ENCODE results near the gene ZMYM5. TPM values are rescaled to one million over a fixed set of nuclear protein-coding genes. Genes with fewer than 3 reads are reported as not detected.
A peak's percentile ranks its signal among the peaks of the same experiment; 100 is the strongest.
"Not testable (repeated sequence)": the region's sequence is repeated elsewhere in the genome, so short reads cannot be mapped to it uniquely, and the experiment has no call there.

The ZMYM5 gene
- total RNA-seq, 1 experiment from 2014 or later: 12.6 TPM

DNA sequence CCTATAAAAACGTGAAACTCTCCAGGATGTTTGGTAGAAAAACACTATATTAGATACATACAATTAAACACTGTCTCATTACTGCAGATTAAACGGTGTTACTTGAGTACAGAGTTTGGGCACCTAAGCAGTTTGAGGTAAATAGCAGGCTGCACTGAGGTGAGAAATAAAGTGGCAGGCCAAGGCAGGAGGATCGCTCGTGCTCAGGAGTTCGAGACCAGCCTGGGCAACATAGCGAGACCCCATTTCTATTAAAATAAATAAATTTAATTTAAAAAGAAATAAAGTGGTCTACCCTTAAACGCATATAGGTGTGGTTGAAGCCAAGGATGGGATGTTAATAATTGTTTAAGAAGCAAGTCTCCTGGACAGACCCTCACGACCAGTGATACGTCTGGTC, 81.9 kb downstream of the ZMYM5 start:
- Histone ChIP-seq H3K9ac (ENCODE audit: extremely low read depth, insufficient read length, low read length) (peak overlapping the region; percentile 95), H3K79me2 (ENCODE audit: insufficient read depth, low read length) (peaks cover 26% of the 10 kb centered on the region; the same call in 1 of the 2 replicates), H3K18ac (ENCODE audit: insufficient read length, low read depth, low read length) (peak overlapping the region; percentile 85), H3K4me2 (ENCODE audit: insufficient read depth, insufficient read length, low read length) (peak overlapping the region; percentile 93), H2BK12ac (ENCODE audit: insufficient read length, low read depth, low read length) (no peak overlapping the region), H3K56ac (ENCODE audit: insufficient read length, low read depth, low read length) (no peak overlapping the region), H3K27me3 (ENCODE audit: insufficient read depth, low read length) (no peaks in the 10 kb centered on the region), H2BK15ac (ENCODE audit: low read depth, low read length) (no peak overlapping the region), H3K79me1 (ENCODE audit: insufficient read depth, low read depth, low read length, poor library complexity, severe bottlenecking) (no peaks in the 10 kb centered on the region), H3K23me2 (ENCODE audit: insufficient read length, low read depth, low read length, poor library complexity, severe bottlenecking) (peaks cover 7% of the 10 kb centered on the region), H4K20me1 (ENCODE audit: control insufficient read depth, insufficient read depth, insufficient read length) (peaks cover 2% of the 10 kb centered on the region), H2BK20ac (ENCODE audit: low read depth, low read length, poor library complexity, severe bottlenecking) (no peak overlapping the region), H4K91ac (ENCODE audit: insufficient read length, low read depth, low read length) (no peak overlapping the region), H3K27ac (ENCODE audit: insufficient read length, low read depth, low read length) (no peak overlapping the region), H3T11ph (ENCODE audit: low read length) (no peak overlapping the region), H2BK120ac (ENCODE audit: low read depth, low read length, poor library complexity, severe bottlenecking) (no peak overlapping the region), H4K8ac (replicated peaks; ENCODE audit: insufficient read length, low read depth, low read length) (no peak overlapping the region), H3K4me1 (ENCODE audit: insufficient read depth, low read length) (no peaks in the 10 kb centered on the region), H3K4ac (ENCODE audit: low read depth, low read length) (no peak overlapping the region; the same call in 1 of the 2 replicates), H2AK5ac (ENCODE audit: insufficient read length, low read length) (no peak overlapping the region), H3K9me3 (ENCODE audit: control insufficient read depth, low read depth, low read length) (no peaks in the 10 kb centered on the region), H4K5ac (ENCODE audit: insufficient read length, low read depth, low read length) (no peak overlapping the region), H3K23ac (ENCODE audit: insufficient read length, low read depth, low read length) (no peak overlapping the region), H3K14ac (ENCODE audit: insufficient read depth, low read length) (peak overlapping the region; percentile 89; the same call in 1 of the 2 replicates), H2AFZ (ENCODE audit: low read length) (no peak overlapping the region), H2BK5ac (ENCODE audit: insufficient read length, low read length) (no peak overlapping the region)
- Mint-ChIP-seq H3K4me3 (peak overlapping the region; percentile 97 to 99), H3K9me3 (peaks cover 8 to 12% of the 10 kb centered on the region in 2 experiments), H3K4me1 (peaks cover 5 to 6% of the 10 kb centered on the region in 2 experiments; a peak in 2 of 4 replicates), H3K27ac (no peak overlapping the region), H3K36me3 (ENCODE audit: insufficient read depth in 1 of 3, low read depth in 3 of 3) (peaks cover 11 to 25% (median 14%) of the 10 kb centered on the region in 3 experiments), H3K27me3 (ENCODE audit: low read depth) (peaks cover 3% of the 10 kb centered on the region; the same call in 1 of the 2 replicates)
- TF ChIP-seq, protein P1, sequence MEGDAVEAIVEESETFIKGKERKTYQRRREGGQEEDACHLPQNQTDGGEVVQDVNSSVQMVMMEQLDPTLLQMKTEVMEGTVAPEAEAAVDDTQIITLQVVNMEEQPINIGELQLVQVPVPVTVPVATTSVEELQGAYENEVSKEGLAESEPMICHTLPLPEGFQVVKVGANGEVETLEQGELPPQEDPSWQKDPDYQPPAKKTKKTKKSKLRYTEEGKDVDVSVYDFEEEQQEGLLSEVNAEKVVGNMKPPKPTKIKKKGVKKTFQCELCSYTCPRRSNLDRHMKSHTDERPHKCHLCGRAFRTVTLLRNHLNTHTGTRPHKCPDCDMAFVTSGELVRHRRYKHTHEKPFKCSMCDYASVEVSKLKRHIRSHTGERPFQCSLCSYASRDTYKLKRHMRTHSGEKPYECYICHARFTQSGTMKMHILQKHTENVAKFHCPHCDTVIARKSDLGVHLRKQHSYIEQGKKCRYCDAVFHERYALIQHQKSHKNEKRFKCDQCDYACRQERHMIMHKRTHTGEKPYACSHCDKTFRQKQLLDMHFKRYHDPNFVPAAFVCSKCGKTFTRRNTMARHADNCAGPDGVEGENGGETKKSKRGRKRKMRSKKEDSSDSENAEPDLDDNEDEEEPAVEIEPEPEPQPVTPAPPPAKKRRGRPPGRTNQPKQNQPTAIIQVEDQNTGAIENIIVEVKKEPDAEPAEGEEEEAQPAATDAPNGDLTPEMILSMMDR (conservative IDR thresholded peaks at IDR 0.05): no peak
- WGBS (ENCODE audit: extremely low coverage, insufficient read length, low lambda C conversion rate): no CpG with 5 or more reads among the region's 9 CpGs
- DNase-seq: no peak

DNA sequence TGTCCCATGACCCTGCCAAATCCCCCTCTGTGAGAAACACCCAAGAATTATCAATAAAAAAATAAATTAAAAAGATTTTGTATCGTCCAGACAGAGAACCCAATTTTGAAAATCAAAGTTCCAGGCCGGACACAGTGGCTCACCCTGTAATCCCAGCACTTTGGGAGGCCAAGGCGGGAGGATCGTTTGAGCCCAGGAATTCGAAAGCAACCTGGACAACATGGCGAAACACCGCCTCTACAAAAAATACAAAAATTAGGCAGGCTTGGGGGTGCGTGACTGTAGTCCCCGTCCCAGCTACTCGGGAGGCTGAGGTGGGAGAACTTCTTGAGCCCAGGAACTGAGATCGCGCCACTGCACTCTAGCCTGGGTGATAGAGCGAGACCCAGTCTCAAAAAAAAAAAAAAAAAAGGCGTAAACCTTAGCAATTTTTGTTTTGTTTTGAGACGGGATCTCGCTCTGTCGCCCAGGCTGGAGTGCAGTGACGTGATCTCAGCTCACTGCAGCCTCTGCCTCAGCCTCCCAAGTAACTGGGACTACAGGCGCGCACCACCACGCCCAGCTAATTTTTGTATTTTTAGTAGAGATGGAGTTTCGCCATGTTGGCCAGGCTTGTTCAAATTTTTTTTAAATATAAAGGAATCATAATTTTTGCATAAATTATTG, 82.6 kb downstream of the ZMYM5 start:
- peaks cover 14 to 28% (median 18%) of the 10 kb centered on the region in 3 experiments for H3K36me3 Mint-ChIP-seq (ENCODE audit: insufficient read depth in 1 of 3, low read depth in 3 of 3)
- WGBS (ENCODE audit: extremely low coverage, insufficient read length, low lambda C conversion rate): no CpG with 5 or more reads among the region's 22 CpGs
- peaks cover 8 to 12% of the 10 kb centered on the region in 2 experiments for H3K9me3 Mint-ChIP-seq

More for the DNA sequence above, 82.6 kb downstream of the ZMYM5 start:
- H2BK12ac ChIP-seq (ENCODE audit: insufficient read length, low read depth, low read length); H3K9ac ChIP-seq (ENCODE audit: extremely low read depth, insufficient read length, low read length); H3K56ac ChIP-seq (ENCODE audit: insufficient read length, low read depth, low read length); H3K14ac ChIP-seq (ENCODE audit: insufficient read depth, low read length); H3K27ac ChIP-seq (ENCODE audit: insufficient read length, low read depth, low read length); H4K8ac ChIP-seq (replicated peaks; ENCODE audit: insufficient read length, low read depth, low read length); H2BK20ac ChIP-seq (ENCODE audit: low read depth, low read length, poor library complexity, severe bottlenecking); H3K4me1 Mint-ChIP-seq; H4K20me1 ChIP-seq (ENCODE audit: control insufficient read depth, insufficient read depth, insufficient read length); H2BK120ac ChIP-seq (ENCODE audit: low read depth, low read length, poor library complexity, severe bottlenecking); H2AK5ac ChIP-seq (ENCODE audit: insufficient read length, low read length); H4K5ac ChIP-seq (ENCODE audit: insufficient read length, low read depth, low read length); H3K23ac ChIP-seq (ENCODE audit: insufficient read length, low read depth, low read length); H3K4ac ChIP-seq (ENCODE audit: low read depth, low read length); H3K27me3 Mint-ChIP-seq (ENCODE audit: low read depth); H3K9me3 ChIP-seq (ENCODE audit: control insufficient read depth, low read depth, low read length); H2BK5ac ChIP-seq (ENCODE audit: insufficient read length, low read length); H3K79me1 ChIP-seq (ENCODE audit: insufficient read depth, low read depth, low read length, poor library complexity, severe bottlenecking); H3K27ac Mint-ChIP-seq; H2AFZ ChIP-seq (ENCODE audit: low read length); H2BK15ac ChIP-seq (ENCODE audit: low read depth, low read length); H3K18ac ChIP-seq (ENCODE audit: insufficient read length, low read depth, low read length); H3K27me3 ChIP-seq (ENCODE audit: insufficient read depth, low read length); H3T11ph ChIP-seq (ENCODE audit: low read length); H4K91ac ChIP-seq (ENCODE audit: insufficient read length, low read depth, low read length); H3K23me2 ChIP-seq (ENCODE audit: insufficient read length, low read depth, low read length, poor library complexity, severe bottlenecking); DNase-seq; H3K4me1 ChIP-seq (ENCODE audit: insufficient read depth, low read length): not testable (repeated sequence)
- H3K4me2 ChIP-seq (ENCODE audit: insufficient read depth, insufficient read length, low read length): peak overlapping the region; percentile 93
- peaks cover 32% of the 10 kb centered on the region; the same call in 1 of the 2 replicates for H3K79me2 ChIP-seq (ENCODE audit: insufficient read depth, low read length)
- H3K4me3 Mint-ChIP-seq: peak overlapping the region; percentile 97 to 99

Data from H9 (cell line).